Measurements from ENCODE around the gene CLDN24. TPM values are rescaled to one million over a fixed set of nuclear protein-coding genes. Genes with fewer than 3 reads are reported as not detected.

CLDN24 gene
- total RNA-seq, 1 experiment from 2014 or later: not detected

GRCh38 chr4:183345261-183345660 lies 23.0 kb upstream of the CLDN24 start:
- ChIA-PET RAD21 (ENCODE audit: low non-redundant PET in 1 of 2, low total read pairs in 2 of 2, uncharacterized antibody in 2 of 2, unreplicated experiment in 2 of 2) (no interaction called here), CTCF (no interaction called here), POLR2A (no interaction called here)
- TF ChIP-seq CBX3 (IDR thresholded peaks at IDR 0.05; ENCODE audit: low read depth): no peak
- no peak for TF ChIP-seq CEBPB (IDR thresholded peaks at IDR 0.05; ENCODE audit: low read depth)
- TF ChIP-seq SIN3A (IDR thresholded peaks at IDR 0.05; ENCODE audit: low read depth): no peak
- TF ChIP-seq ELF1 (IDR thresholded peaks at IDR 0.05; ENCODE audit: borderline replicate concordance, low read depth): no peak
- TF ChIP-seq YY1 (IDR thresholded peaks at IDR 0.05; ENCODE audit: extremely low read depth, insufficient replicate concordance, low read depth, low read length): no peak
- TF ChIP-seq SRF (IDR thresholded peaks at IDR 0.05; ENCODE audit: low read depth): no peak
- TF ChIP-seq ZNF274 (IDR thresholded peaks at IDR 0.05; ENCODE audit: low read depth, low read length): no peak
- TF ChIP-seq EZH2 (IDR thresholded peaks at IDR 0.05): no peak
- TF ChIP-seq CTCF (IDR thresholded peaks at IDR 0.05 in 2 of 3, conservative IDR thresholded peaks at IDR 0.05 in 1 of 3; ENCODE audit: borderline replicate concordance in 1 of 3, insufficient read depth in 1 of 3, low read depth in 2 of 3, low read length in 2 of 3): no peak
- no peak for TF ChIP-seq TCF7L2 (IDR thresholded peaks at IDR 0.05; ENCODE audit: borderline replicate concordance, extremely low read depth, insufficient read depth, insufficient read length)
- no peak for TF ChIP-seq JUND (IDR thresholded peaks at IDR 0.05)
- no peak overlapping the region for H3K9ac ChIP-seq (ENCODE audit: low read length)
- H3K79me2 ChIP-seq (ENCODE audit: insufficient read depth, low read length): no peaks in the 10 kb centered on the region
- intact Hi-C loops (cut with micrococcal nuclease): no loop called here
- H3K36me3 ChIP-seq (ENCODE audit: control insufficient read depth in 1 of 2, insufficient read depth in 2 of 2, low read length in 2 of 2): no peaks in the 10 kb centered on the region
- no peaks in the 10 kb centered on the region for H4K20me1 ChIP-seq (ENCODE audit: insufficient read depth)
- no peaks in the 10 kb centered on the region for H3K9me3 ChIP-seq (ENCODE audit: control insufficient read depth in 1 of 2, insufficient read depth in 1 of 2, low read depth in 1 of 2, low read length in 2 of 2)
- DNase-seq (ENCODE audit: low read depth, low spot score) (no peak), ATAC-seq (no peak)
- no peak overlapping the region for H3K4me3 ChIP-seq (replicated peaks in 1 of 2; ENCODE audit: low read depth in 1 of 2, low read length in 2 of 2)
- no peak overlapping the region for H3K4me2 ChIP-seq (ENCODE audit: low read length)
- no peak overlapping the region for H2AFZ ChIP-seq (ENCODE audit: low read depth, low read length, poor library complexity, severe bottlenecking)
- no TSS peak for BruUV-seq (replicated peaks)
- H3K4me1 ChIP-seq (ENCODE audit: control insufficient read depth in 1 of 2, insufficient read depth in 2 of 2, low read length in 2 of 2): peaks cover 0 to 12% of the 10 kb centered on the region in 2 experiments; a peak in 1 of 4 replicates
- H3K27me3 ChIP-seq (ENCODE audit: insufficient read depth, low read length): no peaks in the 10 kb centered on the region
- H3K27ac ChIP-seq (ENCODE audit: low read depth, low read length): no peak overlapping the region
- no peaks in the 10 kb centered on the region for H3K9me2 ChIP-seq (ENCODE audit: insufficient read depth)
